Gastroesophageal sphincter (tissue), 4 donors: Measurements from ENCODE around the gene AGPAT4. TPM values are rescaled to one million over a fixed set of nuclear protein-coding genes. Genes with fewer than 3 reads are reported as not detected.
"Not testable (repeated sequence)": the region's sequence is repeated elsewhere in the genome, so short reads cannot be mapped to it uniquely, and the experiment has no call there.

ENCODE experiments used
- ATAC-seq: fragments of 150-250 bp; one replicate; pipeline ENCODE4 v1.9.1; 2016; ENCODE audit warnings: mild to moderate bottlenecking, moderate library complexity
- H3K27ac ChIP-seq, 4 donors: fragments of 200-600 bp; sonication (generic) in 3 of 4; 1 replicate in 3 of 4; 2 replicates in 1 of 4; pipeline ENCODE4 v1.5.1; 2016 to 2019
- H3K27me3 ChIP-seq: fragments of 200-600 bp; sonication (generic); one replicate; pipeline ENCODE4 v1.5.1; 2019
- H3K36me3 ChIP-seq, 2 donors: fragments of 200-600 bp; sonication (generic); one replicate each; pipeline ENCODE4 v1.5.1; 2019; ENCODE audit warnings: control low read depth in 1 of 2
- H3K4me1 ChIP-seq, 3 donors: fragments of 200-600 bp; sonication (generic); 1 replicate in 2 of 3; 2 replicates in 1 of 3; pipeline ENCODE4 v1.5.1; 2016 to 2019; ENCODE audit warnings: control low read depth in 2 of 3
- H3K4me3 ChIP-seq, 2 donors: fragments of 200-600 bp; sonication (generic); one replicate each; pipeline ENCODE4 v1.5.1; 2019; ENCODE audit warnings: mild to moderate bottlenecking in 1 of 2, moderate library complexity in 1 of 2
- H3K9me3 ChIP-seq, 3 donors: fragments of 200-600 bp; sonication (generic); one replicate each; pipeline ENCODE4 v1.5.1; 2017 to 2019; ENCODE audit warnings: control low read depth in 2 of 3
- CTCF ChIP-seq, 4 experiments: fragments of 200-600 bp in 2 of 4; fragments of 450-650 bp in 2 of 4; sonication (generic) in 1 of 4; IDR thresholded peaks; one replicate each; pipeline ENCODE4 v1.5.1; 2017 to 2019; ENCODE audit warnings: antibody characterized with exemption in 4 of 4, mild to moderate bottlenecking in 2 of 4, moderate library complexity in 2 of 4
- EP300 ChIP-seq: sonication (generic); formaldehyde crosslinking; IDR thresholded peaks from one replicate; pipeline ENCODE4 v1.6.1; 2017; ENCODE audit warnings: antibody characterized with exemption, mild to moderate bottlenecking
- POLR2A ChIP-seq, 2 donors: fragments of 450-650 bp; IDR thresholded peaks; one replicate each; pipeline ENCODE4 v1.6.1; 2017; ENCODE audit warnings: antibody characterized with exemption in 2 of 2, mild to moderate bottlenecking in 2 of 2, moderate library complexity in 1 of 2
- POLR2AphosphoS5 ChIP-seq: sonication (generic); formaldehyde crosslinking; IDR thresholded peaks from one replicate; pipeline ENCODE4 v1.6.1; 2017; ENCODE audit warnings: antibody characterized with exemption
- WGBS, 2 donors: methylation state at CpG; one replicate each; pipeline ENCODE4 v1.1.5; 2018; ENCODE audit warnings: low coverage in 1 of 2; 5-methylcytosine and 5-hydroxymethylcytosine counted together
- total RNA-seq, 4 donors: library from RNA; depleted of rRNA; stranded (reverse); fragments of >200 nt; gene quantifications; one replicate each; pipeline ENCODE4 v1.1.0, GENCODE V29; 2016

The AGPAT4 gene
- total RNA-seq, 4 donors from 2014 or later = 7.2 to 10.8 (median 9.1) TPM

GRCh38 chr6:161127071-161127740 is 146.7 kb downstream of the AGPAT4 start:
- Histone ChIP-seq H3K27ac (no peak overlapping the region), H3K4me3 (no peak overlapping the region), H3K4me1 (no peaks in the 10 kb centered on the region), H3K36me3 (peaks cover 0 to 56% of the 10 kb centered on the region in 2 donors), H3K9me3 (peaks cover 0 to 21% (median 0%) of the 10 kb centered on the region in 3 donors), H3K27me3 (no peaks in the 10 kb centered on the region)
- ATAC-seq = no peak
- 93 to 94% methylated on average over 5 to 6 of the region's 7 CpGs for WGBS, 2 donors
- no peak for TF ChIP-seq POLR2AphosphoS5
- TF ChIP-seq POLR2A (IDR thresholded peaks at IDR 0.05) = no peak
- TF ChIP-seq EP300 = no peak
- no peak for TF ChIP-seq CTCF (IDR thresholded peaks at IDR 0.05)

GRCh38 chr6:161125591-161125990 is 148.3 kb downstream of the AGPAT4 start:
- ATAC-seq = no peak
- Histone ChIP-seq H3K4me1 (no peaks in the 10 kb centered on the region), H3K9me3 (peaks cover 0 to 31% (median 0%) of the 10 kb centered on the region in 3 donors), H3K27ac (no peak overlapping the region), H3K4me3 (no peak overlapping the region), H3K27me3 (no peaks in the 10 kb centered on the region), H3K36me3 (peaks cover 0 to 62% of the 10 kb centered on the region in 2 donors)
- no peak for TF ChIP-seq POLR2AphosphoS5
- TF ChIP-seq CTCF (IDR thresholded peaks at IDR 0.05) = no peak
- no peak for TF ChIP-seq POLR2A (IDR thresholded peaks at IDR 0.05)
- no peak for TF ChIP-seq EP300
- 64 to 69% methylated on average over 2 of the region's 2 CpGs for WGBS, 2 donors

GRCh38 chr6:161123319-161123718 is 150.5 kb downstream of the AGPAT4 start:
- H3K27me3 ChIP-seq, ATAC-seq, H3K4me1 ChIP-seq, H3K4me3 ChIP-seq, H3K27ac ChIP-seq: not testable (repeated sequence)
- H3K36me3 ChIP-seq = peaks cover 0 to 64% of the 10 kb centered on the region in 2 donors
- H3K9me3 ChIP-seq = peaks cover 0 to 39% (median 0%) of the 10 kb centered on the region in 3 donors

- peaks cover 1 to 94% of the 10 kb centered on the region in 2 donors for H3K36me3 ChIP-seq
Measured at GRCh38 chr6:161117942-161118341, 155.9 kb downstream of the AGPAT4 start.

GRCh38 chr6:161117308-161117707 is 156.6 kb downstream of the AGPAT4 start:
- Histone ChIP-seq H3K27me3 (no peaks in the 10 kb centered on the region), H3K27ac (no peak overlapping the region), H3K9me3 (peaks cover 0 to 19% (median 0%) of the 10 kb centered on the region in 3 donors), H3K4me1 (no peaks in the 10 kb centered on the region), H3K4me3 (no peak overlapping the region), H3K36me3 (peaks cover 5 to 94% of the 10 kb centered on the region in 2 donors)
- TF ChIP-seq POLR2A (IDR thresholded peaks at IDR 0.05) = no peak
- no peak for TF ChIP-seq POLR2AphosphoS5
- no peak for TF ChIP-seq EP300
- TF ChIP-seq CTCF (IDR thresholded peaks at IDR 0.05) = no peak
- ATAC-seq = no peak
- WGBS, 2 donors = 88 to 89% methylated on average over 7 of the region's 7 CpGs

More at GRCh38 chr6:161117942-161118341, 155.9 kb downstream of the AGPAT4 start:
- no peaks in the 10 kb centered on the region for H3K4me1 ChIP-seq
- peaks cover 0 to 23% (median 0%) of the 10 kb centered on the region in 3 donors for H3K9me3 ChIP-seq
- TF ChIP-seq CTCF (IDR thresholded peaks at IDR 0.05) = no peak
- no peak for TF ChIP-seq POLR2A (IDR thresholded peaks at IDR 0.05)
- no peak for TF ChIP-seq POLR2AphosphoS5
- TF ChIP-seq EP300 = no peak
- no peak overlapping the region for H3K4me3 ChIP-seq
- ATAC-seq = no peak
- 83 to 97% methylated on average over 2 of the region's 2 CpGs for WGBS, 2 donors
- no peak overlapping the region for H3K27ac ChIP-seq
- H3K27me3 ChIP-seq = no peaks in the 10 kb centered on the region
